Lung (tissue), 12 donors: Measurements from ENCODE around the gene POLR3A. TPM values are rescaled to one million over a fixed set of nuclear protein-coding genes. Genes with fewer than 3 reads are reported as not detected.

Source experiments
- ATAC-seq: fragments of 200-7000 bp; cut with Tn5 transposase; one replicate; pipeline ENCODE4 v1.9.1; 2020; ENCODE audit warnings: moderate number of reproducible peaks; ENCODE audit not compliant: insufficient read depth, low FRiP score
- DNase-seq, 3 donors: peaks; one replicate each; pipeline ENCODE4 v3.0.0-alpha.2; 2013 to 2017
- H3K27ac ChIP-seq, 2 donors: one replicate each; pipeline ENCODE4 v1.5.1; 2013; ENCODE audit warnings: mild to moderate bottlenecking in 2 of 2, moderate library complexity in 2 of 2, control low read depth in 1 of 2, inconsistent platforms in 1 of 2, low read depth in 1 of 2, low read length in 1 of 2
- H3K27me3 ChIP-seq, 3 donors: one replicate each; pipeline ENCODE4 v1.5.1; 2013; ENCODE audit warnings: low read length in 2 of 3; ENCODE audit not compliant: control insufficient read depth in 3 of 3, insufficient read depth in 3 of 3
- H3K36me3 ChIP-seq, 4 donors: one replicate each; pipeline ENCODE4 v1.5.1; 2013; ENCODE audit warnings: low read length in 4 of 4, mild to moderate bottlenecking in 1 of 4, moderate library complexity in 1 of 4; ENCODE audit not compliant: control insufficient read depth in 4 of 4, insufficient read depth in 4 of 4
- H3K4me1 ChIP-seq, 5 donors: one replicate each; pipeline ENCODE4 v1.5.1; 2013; ENCODE audit warnings: low read length in 5 of 5, mild to moderate bottlenecking in 2 of 5, moderate library complexity in 1 of 5; ENCODE audit not compliant: control insufficient read depth in 5 of 5, insufficient read depth in 5 of 5
- H3K4me3 ChIP-seq: one replicate; pipeline ENCODE4 v1.5.1; 2013; ENCODE audit warnings: mild to moderate bottlenecking, control low read depth, moderate library complexity
- H3K9ac ChIP-seq, 2 donors: one replicate each; pipeline ENCODE4 v1.5.1; 2013; ENCODE audit warnings: low read length in 2 of 2, control low read depth in 1 of 2; ENCODE audit not compliant: insufficient read depth in 1 of 2
- H3K9me3 ChIP-seq, 4 donors: one replicate each; pipeline ENCODE4 v1.5.1; 2013; ENCODE audit warnings: low read length in 3 of 4, mild to moderate bottlenecking in 1 of 4, moderate library complexity in 1 of 4; ENCODE audit not compliant: control insufficient read depth in 4 of 4, insufficient read depth in 3 of 4
- WGBS, 2 donors: extraction: QIAGEN DNeasy Blood & Tissue Kit; methylation state at CpG; one replicate each; pipeline ENCODE4 v1.1.7; 2013; 5-methylcytosine and 5-hydroxymethylcytosine counted together
- polyA plus RNA-seq, 2 donors: library from polyadenylated mRNA; stranded (reverse); fragments of 200-250 nt; gene quantifications; one replicate each; pipeline ENCODE4 v1.2.1, GENCODE V29; 2013
- total RNA-seq, 2 donors: library from RNA; depleted of rRNA in 1 of 2; stranded (reverse); fragments of >200 nt in 1 of 2; gene quantifications; one replicate each; pipeline ENCODE4 v1.2.1, GENCODE V29; 2014 to 2021
- TF ChIP-seq, protein P1 (sequence below): IDR thresholded peaks from 2 replicates; pipeline ENCODE4 v1.5.1; 2012; ENCODE audit warnings: mild to moderate bottlenecking; ENCODE audit errors: control extremely low read depth, extremely low read depth
- donor health status: control.
- donor health status: control.
- donor health status: Bipolar disorder and iron deficiency.
- donor health status: healthy.
- donor health status: DM: yes; HTN: yes; CAD: no.

POLR3A gene
- total and polyA plus RNA-seq, 4 donors = 3.9 to 15.0 (median 8.7) TPM

- ATAC-seq (no peak), DNase-seq (no peak)
- Histone ChIP-seq H3K4me1 (peaks cover 0 to 4% (median 0%) of the 10 kb centered on the region in 5 donors), H3K4me3 (no peak overlapping the region), H3K27ac (no peak overlapping the region), H3K36me3 (peaks cover 19 to 49% (median 44%) of the 10 kb centered on the region in 4 donors), H3K27me3 (no peaks in the 10 kb centered on the region), H3K9me3 (peaks cover 0 to 1% (median 0%) of the 10 kb centered on the region in 4 donors), H3K9ac (no peak overlapping the region)
- WGBS, 2 donors = 91 to 95% methylated on average over 5 of the region's 5 CpGs
- TF ChIP-seq, protein P1, sequence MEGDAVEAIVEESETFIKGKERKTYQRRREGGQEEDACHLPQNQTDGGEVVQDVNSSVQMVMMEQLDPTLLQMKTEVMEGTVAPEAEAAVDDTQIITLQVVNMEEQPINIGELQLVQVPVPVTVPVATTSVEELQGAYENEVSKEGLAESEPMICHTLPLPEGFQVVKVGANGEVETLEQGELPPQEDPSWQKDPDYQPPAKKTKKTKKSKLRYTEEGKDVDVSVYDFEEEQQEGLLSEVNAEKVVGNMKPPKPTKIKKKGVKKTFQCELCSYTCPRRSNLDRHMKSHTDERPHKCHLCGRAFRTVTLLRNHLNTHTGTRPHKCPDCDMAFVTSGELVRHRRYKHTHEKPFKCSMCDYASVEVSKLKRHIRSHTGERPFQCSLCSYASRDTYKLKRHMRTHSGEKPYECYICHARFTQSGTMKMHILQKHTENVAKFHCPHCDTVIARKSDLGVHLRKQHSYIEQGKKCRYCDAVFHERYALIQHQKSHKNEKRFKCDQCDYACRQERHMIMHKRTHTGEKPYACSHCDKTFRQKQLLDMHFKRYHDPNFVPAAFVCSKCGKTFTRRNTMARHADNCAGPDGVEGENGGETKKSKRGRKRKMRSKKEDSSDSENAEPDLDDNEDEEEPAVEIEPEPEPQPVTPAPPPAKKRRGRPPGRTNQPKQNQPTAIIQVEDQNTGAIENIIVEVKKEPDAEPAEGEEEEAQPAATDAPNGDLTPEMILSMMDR = no peak
Measured at GRCh38 chr10:78015546-78015945, 13.8 kb downstream of the POLR3A start.

DNA sequence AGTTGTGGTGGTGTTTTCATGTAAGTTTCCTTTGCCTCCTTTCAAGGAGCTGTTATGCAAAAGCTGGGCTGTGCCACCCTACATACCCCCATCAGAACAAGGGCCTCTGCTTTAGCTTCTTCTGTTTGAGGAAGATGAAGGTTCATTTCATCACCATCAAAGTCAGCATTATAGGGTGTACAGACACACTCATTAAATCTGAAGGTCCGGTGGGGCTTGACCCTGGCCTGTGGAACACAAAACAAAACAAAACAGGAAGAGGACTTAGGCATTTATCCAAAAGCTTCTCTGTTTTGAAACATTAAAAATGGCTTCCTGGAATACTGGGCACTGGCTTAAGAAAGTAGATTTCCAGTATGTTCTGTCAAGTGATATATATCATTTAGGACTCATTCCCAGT lies 15.8 kb downstream of the POLR3A start:
- Histone ChIP-seq H3K4me3 (no peak overlapping the region), H3K36me3 (peaks cover 16 to 43% (median 38%) of the 10 kb centered on the region in 4 donors), H3K27me3 (no peaks in the 10 kb centered on the region), H3K4me1 (peaks cover 0 to 4% (median 0%) of the 10 kb centered on the region in 5 donors), H3K27ac (no peak overlapping the region), H3K9ac (no peak overlapping the region), H3K9me3 (no peaks in the 10 kb centered on the region)
- TF ChIP-seq, protein P1 = no peak
- ATAC-seq (no peak), DNase-seq (no peak)
- 66 to 71% methylated on average over 1 of the region's 1 CpG for WGBS, 2 donors

DNA sequence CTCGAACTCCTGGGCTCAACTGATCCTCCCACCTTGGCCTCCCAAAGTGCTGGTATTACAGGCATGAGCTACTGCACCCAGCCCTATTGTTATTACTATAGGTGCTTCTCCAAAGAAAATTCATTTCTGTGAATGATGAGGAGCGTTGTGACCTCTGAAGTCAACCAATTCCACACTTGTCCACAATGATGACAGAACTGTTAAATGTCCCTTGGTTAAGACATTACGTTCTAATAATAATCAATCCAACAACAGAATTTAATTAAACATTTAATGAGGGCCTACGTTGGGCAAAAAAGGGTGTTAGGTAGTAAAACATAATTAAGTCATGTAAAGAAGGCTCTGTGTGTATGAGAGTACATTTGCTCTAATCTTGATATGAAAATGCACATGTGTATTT lies 18.2 kb downstream of the POLR3A start:
- no peak for DNase-seq
- no peak for ATAC-seq
- TF ChIP-seq, protein P1 = no peak
- Histone ChIP-seq H3K4me1 (peaks cover 0 to 4% (median 0%) of the 10 kb centered on the region in 5 donors), H3K4me3 (no peak overlapping the region), H3K9ac (no peak overlapping the region), H3K9me3 (no peaks in the 10 kb centered on the region), H3K27me3 (no peaks in the 10 kb centered on the region), H3K27ac (no peak overlapping the region), H3K36me3 (peaks cover 19 to 37% (median 32%) of the 10 kb centered on the region in 4 donors)
- WGBS, 2 donors = 96 to 98% methylated on average over 4 of the region's 4 CpGs

GRCh38 chr10:78010278-78010677 lies 19.0 kb downstream of the POLR3A start:
- no peak for ATAC-seq
- Histone ChIP-seq H3K4me3 (no peak overlapping the region), H3K9ac (no peak overlapping the region), H3K27me3 (no peaks in the 10 kb centered on the region), H3K27ac (no peak overlapping the region), H3K9me3 (no peaks in the 10 kb centered on the region), H3K4me1 (peaks cover 0 to 2% (median 0%) of the 10 kb centered on the region in 5 donors), H3K36me3 (peaks cover 19 to 41% (median 33%) of the 10 kb centered on the region in 4 donors)
- 88 to 94% methylated on average over 7 of the region's 7 CpGs for WGBS, 2 donors
- TF ChIP-seq, protein P1 = no peak
- DNase-seq = no peak
